GM12878 (cell line): ENCODE measurements around the gene ADAMTS17.

Source experiments
- ETV6 ChIP-seq, 2 experiments: fragments of 450-650 bp in 1 of 2; IDR thresholded peaks in 1 of 2; conservative IDR thresholded peaks in 1 of 2; 2 replicates each; pipeline ENCODE4 v1.6.1; 2014; ENCODE audit warnings: antibody characterized with exemption in 1 of 2, borderline replicate concordance in 1 of 2, low read depth in 1 of 2, mild to moderate bottlenecking in 1 of 2, moderate library complexity in 1 of 2
- EZH2 ChIP-seq: IDR thresholded peaks from 2 replicates; pipeline ENCODE4 v1.6.1; 2012; ENCODE audit warnings: low read depth, mild to moderate bottlenecking, control low read depth, inconsistent platforms, low read length, borderline replicate concordance; ENCODE audit not compliant: control insufficient read depth
- POLR2A ChIP-seq: IDR thresholded peaks from 2 replicates; pipeline ENCODE4 v1.6.1; 2011; ENCODE audit warnings: low read depth, mild to moderate bottlenecking, low read length
- RAD21 ChIP-seq: IDR thresholded peaks from 2 replicates; pipeline ENCODE4 v1.6.1; 2011; ENCODE audit warnings: mild to moderate bottlenecking, low read depth, low read length, moderate library complexity; ENCODE audit not compliant: insufficient read depth

DNA sequence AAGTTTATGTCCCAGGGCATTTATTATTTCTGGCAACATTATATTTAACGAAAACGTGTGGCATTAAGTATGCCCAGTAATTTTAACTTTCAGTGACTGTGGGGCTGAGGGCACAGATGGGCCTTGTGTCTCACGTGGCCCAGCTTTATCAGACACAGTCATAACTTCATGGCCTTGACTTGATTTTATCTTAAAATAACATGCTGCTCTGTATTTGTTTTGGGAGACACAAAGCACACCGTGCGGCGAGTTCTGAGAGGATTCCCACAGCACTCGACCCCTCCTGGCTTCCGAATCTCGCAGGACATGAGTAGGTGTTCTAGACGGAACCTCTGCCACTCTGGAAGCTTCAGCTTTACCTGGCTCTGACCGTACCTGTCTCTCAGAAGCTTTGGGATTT lies 180.8 kb downstream of the ADAMTS17 start:
- TF ChIP-seq ETV6 (conservative IDR thresholded peaks at IDR 0.05 in 1 of 2, IDR thresholded peaks at IDR 0.05 in 1 of 2; ENCODE audit: borderline replicate concordance in 1 of 2, low read depth in 1 of 2) (no peak), POLR2A (no peak), RAD21 (no peak), EZH2 (no peak)
